ENCODE data around the gene R3HDM2. TPM values are rescaled to one million over a fixed set of nuclear protein-coding genes. Genes with fewer than 3 reads are reported as not detected.

R3HDM2 gene
- total and polyA plus RNA-seq, 2 donors from 2014 or later, result 16.5 to 67.3 TPM

DNA sequence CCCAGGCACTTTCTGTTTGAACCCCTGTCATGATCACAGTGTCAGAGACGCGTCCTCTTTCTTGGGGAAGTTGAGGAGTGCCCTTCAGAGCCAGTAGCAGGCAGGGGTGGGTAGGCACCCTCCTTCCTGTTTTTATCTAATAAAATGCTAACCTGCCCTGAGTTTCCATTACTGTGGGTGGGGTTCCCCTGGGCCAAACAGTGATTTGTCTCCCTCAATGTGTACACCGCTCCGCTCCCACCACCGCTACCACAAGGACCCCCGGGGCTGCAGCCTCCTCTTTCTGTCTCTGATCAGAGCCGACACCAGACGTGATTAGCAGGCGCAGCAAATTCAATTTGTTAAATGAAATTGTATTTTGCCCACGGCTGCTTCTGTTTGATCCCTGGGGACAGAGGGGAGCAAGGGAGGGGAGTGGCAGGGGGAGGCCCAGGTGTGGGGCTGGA is 196.2 kb downstream of the R3HDM2 start:
- FAIRE-seq, result no peak
- intact Hi-C loops (cut with DNase I), result no loop called here
- Histone ChIP-seq H3K9me3 (ENCODE audit: control insufficient read depth in 2 of 3, insufficient read depth in 1 of 3, low read length in 3 of 3) (no peaks in the 10 kb centered on the region), H3K4me1 (ENCODE audit: control insufficient read depth in 2 of 3, insufficient read depth in 2 of 3, low read depth in 1 of 3, low read length in 3 of 3) (peaks cover 1 to 19% (median 4%) of the 10 kb centered on the region in 3 donors), H3K9ac (ENCODE audit: low read length in 3 of 3) (no peak overlapping the region), H3K4me3 (ENCODE audit: low read length in 3 of 3) (no peak overlapping the region), H3K27ac (ENCODE audit: low read depth in 2 of 2, low read length in 2 of 2) (no peak overlapping the region), H3K36me3 (ENCODE audit: control insufficient read depth in 2 of 3, insufficient read depth in 3 of 3, low read length in 3 of 3) (peaks cover 3 to 26% (median 11%) of the 10 kb centered on the region in 3 donors), H3K27me3 (ENCODE audit: control insufficient read depth, insufficient read depth, low read length) (peaks cover 17% of the 10 kb centered on the region)
- no peak for TF ChIP-seq CTCF (IDR thresholded peaks at IDR 0.05; ENCODE audit: borderline replicate concordance, extremely low read depth, insufficient read depth)
- peak in 1 of 5 donors; percentile 64 for DNase-seq

DNA sequence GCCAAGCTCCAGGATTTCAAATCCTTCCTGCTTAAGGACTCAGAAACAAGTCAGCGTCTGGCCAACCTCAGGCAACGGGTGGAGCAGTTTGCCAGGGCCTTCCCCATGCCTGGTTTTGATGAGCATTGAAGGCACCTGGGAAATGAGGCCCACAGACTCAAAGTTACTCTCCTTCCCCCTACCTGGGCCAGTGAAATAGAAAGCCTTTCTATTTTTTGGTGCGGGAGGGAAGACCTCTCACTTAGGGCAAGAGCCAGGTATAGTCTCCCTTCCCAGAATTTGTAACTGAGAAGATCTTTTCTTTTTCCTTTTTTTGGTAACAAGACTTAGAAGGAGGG is 196.6 kb downstream of the R3HDM2 start:
- Histone ChIP-seq H3K9ac (ENCODE audit: low read length in 3 of 3) (no peak overlapping the region), H3K4me1 (ENCODE audit: control insufficient read depth in 2 of 3, insufficient read depth in 2 of 3, low read depth in 1 of 3, low read length in 3 of 3) (peaks cover 0 to 15% (median 6%) of the 10 kb centered on the region in 3 donors), H3K36me3 (ENCODE audit: control insufficient read depth in 2 of 3, insufficient read depth in 3 of 3, low read length in 3 of 3) (peaks cover 3 to 26% (median 11%) of the 10 kb centered on the region in 3 donors), H3K27me3 (ENCODE audit: control insufficient read depth, insufficient read depth, low read length) (peaks cover 13% of the 10 kb centered on the region), H3K27ac (ENCODE audit: low read depth in 2 of 2, low read length in 2 of 2) (no peak overlapping the region), H3K4me3 (ENCODE audit: low read length in 3 of 3) (no peak overlapping the region), H3K9me3 (ENCODE audit: control insufficient read depth in 2 of 3, insufficient read depth in 1 of 3, low read length in 3 of 3) (no peaks in the 10 kb centered on the region)
- FAIRE-seq, result no peak
- DNase-seq, result no peak
- TF ChIP-seq CTCF (IDR thresholded peaks at IDR 0.05; ENCODE audit: borderline replicate concordance, extremely low read depth, insufficient read depth), result no peak
- intact Hi-C loops (cut with DNase I), result no loop called here

- Histone ChIP-seq H3K36me3 (ENCODE audit: control insufficient read depth in 2 of 3, insufficient read depth in 3 of 3, low read length in 3 of 3) (peaks cover 3 to 26% (median 11%) of the 10 kb centered on the region in 3 donors), H3K27ac (ENCODE audit: low read depth in 2 of 2, low read length in 2 of 2) (no peak overlapping the region), H3K4me3 (ENCODE audit: low read length in 3 of 3) (no peak overlapping the region), H3K27me3 (ENCODE audit: control insufficient read depth, insufficient read depth, low read length) (peaks cover 10% of the 10 kb centered on the region), H3K9ac (ENCODE audit: low read length in 3 of 3) (no peak overlapping the region), H3K9me3 (ENCODE audit: control insufficient read depth in 2 of 3, insufficient read depth in 1 of 3, low read length in 3 of 3) (no peaks in the 10 kb centered on the region), H3K4me1 (ENCODE audit: control insufficient read depth in 2 of 3, insufficient read depth in 2 of 3, low read depth in 1 of 3, low read length in 3 of 3) (peaks cover 0 to 11% (median 8%) of the 10 kb centered on the region in 3 donors)
- peak in 2 of 5 donors; percentile 47 to 56 for DNase-seq
- intact Hi-C loops (cut with DNase I), result no loop called here
- FAIRE-seq, result no peak
- no peak for TF ChIP-seq CTCF (IDR thresholded peaks at IDR 0.05; ENCODE audit: borderline replicate concordance, extremely low read depth, insufficient read depth)
These were observed 197.2 kb downstream of the R3HDM2 start for GRCh38 chr12:57233357-57234232.
